GM19025 (cell line): ENCODE data around the gene SNAPC4.
A peak's percentile ranks its signal among the peaks of the same experiment; 100 is the strongest.
"Not testable (repeated sequence)": the region's sequence is repeated elsewhere in the genome, so short reads cannot be mapped to it uniquely, and the experiment has no call there.

ENCODE experiments used
- ATAC-seq: cut with Tn5 transposase; IDR thresholded peaks from one replicate; pipeline ENCODE4 v1.9.1; 2021; ENCODE audit warnings: mild to moderate bottlenecking, low read depth, moderate library complexity; ENCODE audit not compliant: unreplicated experiment

Gene SNAPC4

DNA sequence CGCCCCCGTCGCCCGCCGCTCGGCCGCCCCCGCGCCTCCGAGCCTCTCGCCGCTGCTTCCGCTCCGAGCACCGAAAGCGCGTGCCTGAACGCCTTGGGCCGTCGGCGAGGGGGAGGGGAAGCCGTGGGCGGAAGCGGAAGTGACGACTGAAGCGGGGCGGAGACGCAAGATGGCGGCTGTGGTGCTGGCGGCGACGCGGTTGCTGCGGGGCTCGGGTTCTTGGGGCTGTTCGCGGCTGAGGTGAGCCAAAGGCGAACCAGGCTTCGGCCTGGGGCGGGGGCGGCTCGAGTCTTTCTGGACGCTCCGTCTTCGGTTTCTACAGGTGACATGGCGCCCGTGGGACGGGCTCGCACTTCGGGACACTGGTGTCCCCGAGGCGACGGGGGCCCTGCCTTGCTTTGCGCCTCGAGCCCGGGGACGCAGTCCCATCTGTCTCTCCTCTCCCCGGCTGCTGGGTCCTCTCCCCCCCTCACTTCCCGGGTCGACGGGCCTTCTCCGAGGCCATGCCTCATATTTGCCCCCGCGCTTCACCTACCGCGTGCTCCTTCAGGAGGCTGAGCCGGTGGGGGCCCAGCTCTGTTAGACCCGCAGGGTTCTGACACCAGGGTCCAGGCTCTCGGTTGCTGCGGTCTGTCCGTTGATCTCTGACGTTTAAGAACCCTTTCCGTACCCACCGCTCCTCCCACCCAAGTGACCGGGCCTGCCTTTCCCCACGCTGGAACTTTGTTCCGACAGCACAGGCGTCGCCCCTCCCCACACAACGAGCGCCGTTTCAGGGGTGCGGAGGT lies 10.7 kb upstream of the SNAPC4 start, which contains the start of the genes ENTR1 and PMPCA:
TSS of gene ENTR1 (minus strand) at position 115 of the 788 bp plus-strand sequence. CDS start 217 bp downstream, outside the sequence.
TSS of gene PMPCA (plus strand) at position 159 of the 788 bp plus-strand sequence. CDS start at position 170, 11 bp downstream.
- ATAC-seq = peak; percentile 78

DNA sequence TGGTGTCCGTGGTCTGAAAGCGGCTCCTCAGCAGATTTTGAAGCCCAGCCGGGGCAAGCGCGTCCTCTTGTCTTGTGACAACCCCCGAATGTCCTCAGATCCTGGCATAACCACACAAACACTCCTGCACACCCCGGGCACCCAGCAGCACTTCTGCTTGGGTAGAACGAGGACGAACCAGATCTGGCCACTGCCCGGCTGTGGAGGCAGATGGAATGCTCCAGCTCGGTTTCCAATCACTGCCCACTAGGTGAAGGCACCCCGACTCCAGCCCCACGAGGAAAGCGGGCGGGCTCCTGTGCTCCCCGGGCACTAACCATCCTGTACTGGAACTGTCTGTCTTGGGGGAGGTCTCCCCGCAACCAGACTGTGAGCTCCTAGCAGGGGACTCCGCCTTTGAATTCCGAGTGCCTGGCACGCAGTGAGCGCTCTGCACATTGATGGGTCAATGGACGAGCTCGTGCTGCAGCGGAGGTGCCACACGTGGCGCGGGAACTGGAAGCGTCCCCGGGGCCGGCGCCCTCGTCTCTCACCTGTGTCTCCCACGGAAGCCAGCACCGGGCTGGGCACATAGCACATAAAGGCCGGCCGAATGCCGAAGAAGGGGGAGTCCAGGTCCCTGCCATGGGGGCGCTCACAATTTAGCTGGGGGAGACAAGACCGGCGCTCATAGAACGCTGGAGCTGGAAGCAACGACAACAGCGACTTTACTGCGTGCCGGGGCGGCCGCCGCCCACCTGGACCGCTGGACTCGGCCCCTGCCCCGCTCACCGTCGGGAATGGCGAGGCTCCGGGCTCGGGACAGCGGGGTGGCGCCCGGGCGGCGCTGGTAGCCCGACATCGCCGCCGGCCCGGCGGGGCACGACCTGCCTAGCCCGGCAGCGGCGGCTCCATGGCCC lies 9.8 kb upstream of the SNAPC4 start:
- peak; percentile 9 for ATAC-seq

DNA sequence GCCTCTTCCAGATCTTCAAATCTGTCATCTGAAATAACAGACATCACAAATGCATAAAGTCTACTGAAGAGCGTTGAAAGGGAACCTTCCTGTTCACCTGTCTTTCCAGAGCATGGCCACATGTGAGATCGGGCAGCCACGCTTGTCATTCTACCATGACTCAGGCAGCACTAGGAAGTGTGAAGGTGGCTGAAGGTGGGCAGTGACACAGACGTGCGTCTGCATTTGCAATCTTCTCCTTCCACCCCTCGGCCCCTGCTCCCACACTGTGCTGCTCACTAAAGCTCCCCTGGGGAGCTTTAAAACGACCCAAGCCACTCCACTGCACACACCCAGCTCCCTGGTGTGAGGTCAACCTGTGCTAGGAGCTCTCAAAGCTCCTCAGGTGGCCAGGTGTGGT lies 7.9 kb upstream of the SNAPC4 start:
- no peak for ATAC-seq

GRCh38 chr9:136407061-136407460 lies 7.1 kb upstream of the SNAPC4 start:
- ATAC-seq = not testable (repeated sequence)

DNA sequence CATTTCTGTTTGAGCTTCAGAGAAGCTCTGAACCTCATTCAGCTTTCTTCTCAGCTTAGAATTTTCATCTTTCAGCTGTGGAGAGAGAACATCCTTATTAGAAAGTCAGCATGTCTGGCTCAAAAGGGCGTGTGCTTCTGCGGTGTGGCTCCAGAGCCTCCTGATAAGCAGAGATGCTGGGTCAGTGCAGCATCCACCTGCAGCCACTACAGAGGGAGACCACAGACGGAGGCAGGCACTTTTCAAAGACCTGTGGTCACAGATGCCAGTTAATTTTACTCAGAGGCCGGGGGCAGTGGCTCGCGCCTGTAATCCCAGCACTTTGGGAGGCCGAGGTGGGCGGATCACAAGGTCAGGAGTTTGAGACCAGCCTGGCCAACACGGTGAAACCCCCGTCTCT lies 5.9 kb upstream of the SNAPC4 start:
- not testable (repeated sequence) for ATAC-seq

- ATAC-seq = no peak
Observed at GRCh38 chr9:136405481-136405880, 5.5 kb upstream of the SNAPC4 start.

DNA sequence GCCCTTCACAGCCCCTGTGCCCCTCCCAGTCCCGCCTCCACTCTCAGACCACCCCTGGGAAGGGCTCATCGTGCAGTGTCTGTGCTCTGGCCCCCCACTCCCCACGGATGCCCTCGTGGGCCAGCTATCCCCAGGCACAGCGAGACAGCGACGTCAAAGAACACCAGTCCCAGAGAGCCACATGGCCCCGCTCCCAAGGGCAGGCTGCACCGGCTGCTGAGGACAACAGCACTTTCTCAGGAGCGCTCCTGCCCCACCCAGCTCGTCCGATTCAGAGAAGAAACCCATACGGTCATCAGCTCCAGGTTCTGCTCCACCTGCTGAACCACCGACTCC lies 4.8 kb upstream of the SNAPC4 start:
- no peak for ATAC-seq

DNA sequence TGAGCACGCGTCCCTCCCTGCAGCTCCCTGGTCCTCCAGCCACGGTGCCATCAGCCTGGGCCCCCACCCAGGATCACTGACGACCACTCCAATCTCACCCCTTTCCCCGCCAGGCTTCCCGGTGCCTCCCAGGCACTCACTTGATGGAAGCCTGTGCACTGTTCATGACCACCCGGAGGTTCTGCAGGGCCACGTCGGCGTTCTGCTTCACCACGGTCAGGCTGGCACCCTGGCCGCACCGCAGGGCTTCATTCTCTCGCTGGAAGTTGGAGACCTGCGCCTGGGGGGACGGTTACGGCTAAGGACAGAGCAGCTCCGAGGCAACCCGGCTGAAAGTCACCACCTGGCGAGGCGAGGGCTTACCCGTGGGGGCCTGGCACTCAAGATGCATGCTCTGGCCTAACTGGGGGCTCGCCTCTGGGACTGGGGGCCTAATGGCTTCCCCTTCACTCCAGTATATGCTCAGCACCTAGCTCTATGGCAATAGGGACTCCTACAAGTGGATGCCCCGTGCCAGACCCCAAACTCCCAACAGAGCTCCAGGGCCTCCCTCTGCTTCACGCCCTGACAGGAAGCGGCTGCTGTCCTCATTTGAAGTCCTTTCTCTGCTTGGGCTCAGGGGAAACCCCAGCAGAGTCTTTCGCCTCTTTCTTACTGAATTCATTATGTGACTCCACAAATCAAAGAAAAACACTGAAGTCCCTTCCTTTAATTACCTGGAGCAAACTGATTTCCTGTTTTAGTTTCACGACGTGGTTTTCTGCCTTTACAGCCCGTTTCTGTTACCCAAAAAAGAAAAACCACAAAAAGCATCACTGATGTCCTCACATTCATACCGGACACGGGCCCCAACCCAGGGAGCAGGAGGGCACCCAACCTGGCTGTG lies 4.2 kb upstream of the SNAPC4 start:
- no peak for ATAC-seq

- ATAC-seq = no peak
Observed at GRCh38 chr9:136403538-136403914, 3.6 kb upstream of the SNAPC4 start.

GRCh38 chr9:136402067-136402466 lies 2.1 kb upstream of the SNAPC4 start:
- no peak for ATAC-seq

- ATAC-seq = no peak
Observed at GRCh38 chr9:136401173-136401922, 1.4 kb upstream of the SNAPC4 start.

DNA sequence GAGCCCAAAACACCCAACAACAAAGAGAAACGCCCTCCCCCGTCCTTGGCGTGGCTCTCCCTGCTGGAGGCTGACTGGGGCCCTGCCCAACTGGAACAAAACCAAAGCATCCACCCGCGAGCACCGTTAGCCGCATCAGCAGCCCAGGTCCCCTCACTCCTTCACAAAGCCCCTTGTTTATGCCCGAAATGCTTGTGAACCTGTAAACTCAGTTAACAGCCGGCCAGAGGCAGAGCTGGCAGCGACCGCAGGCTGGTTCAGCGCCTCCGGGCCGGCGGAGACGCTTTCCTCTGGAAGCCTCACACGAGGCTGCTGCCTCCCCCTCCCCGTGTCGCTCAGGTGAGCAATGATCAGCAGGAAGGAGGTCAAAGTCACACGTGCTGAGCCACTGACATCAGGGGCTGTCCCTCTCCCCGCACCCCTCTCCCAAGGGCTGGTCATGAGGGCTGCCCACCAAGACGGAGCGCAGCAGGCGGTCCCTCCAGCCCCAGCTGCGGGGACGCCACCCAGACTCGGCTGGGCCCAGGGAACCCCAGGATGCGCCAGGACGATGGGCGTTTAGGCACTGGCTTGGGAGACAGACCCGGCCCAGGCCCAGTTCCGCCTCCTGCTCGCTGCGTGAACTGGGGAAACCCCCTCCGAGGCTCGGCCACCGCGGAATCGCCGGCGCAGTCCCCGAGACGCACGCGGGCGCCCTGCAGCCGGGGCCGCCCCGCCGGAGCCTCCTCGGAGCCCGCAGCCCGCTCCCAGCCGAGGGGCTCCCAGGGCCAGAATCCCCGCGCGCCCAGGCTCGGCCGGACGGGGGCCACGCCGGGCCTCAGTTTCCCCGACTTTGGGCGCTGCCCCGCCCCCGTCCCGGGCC lies 563 bp downstream of the SNAPC4 start:
- ATAC-seq = no peak

DNA sequence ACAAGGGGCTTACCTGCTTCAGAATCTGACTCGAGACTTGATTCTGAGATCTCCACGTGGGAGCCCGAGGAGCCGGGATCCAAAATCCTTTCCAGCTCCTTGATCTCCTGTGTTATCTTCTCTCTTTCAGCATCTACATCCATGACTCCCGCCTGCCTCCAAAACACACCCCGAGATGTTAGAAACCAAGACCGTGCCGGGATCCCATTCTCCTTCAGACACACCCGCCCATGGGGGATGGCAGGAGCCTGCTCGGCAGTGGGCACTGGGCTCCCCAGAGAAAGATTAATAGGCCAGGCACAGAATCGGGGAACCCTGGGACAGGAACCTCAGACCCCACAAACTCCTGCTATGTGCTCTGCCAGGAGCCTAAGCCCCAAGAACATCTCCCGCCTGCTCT lies 1.7 kb downstream of the SNAPC4 start:
- no peak for ATAC-seq

DNA sequence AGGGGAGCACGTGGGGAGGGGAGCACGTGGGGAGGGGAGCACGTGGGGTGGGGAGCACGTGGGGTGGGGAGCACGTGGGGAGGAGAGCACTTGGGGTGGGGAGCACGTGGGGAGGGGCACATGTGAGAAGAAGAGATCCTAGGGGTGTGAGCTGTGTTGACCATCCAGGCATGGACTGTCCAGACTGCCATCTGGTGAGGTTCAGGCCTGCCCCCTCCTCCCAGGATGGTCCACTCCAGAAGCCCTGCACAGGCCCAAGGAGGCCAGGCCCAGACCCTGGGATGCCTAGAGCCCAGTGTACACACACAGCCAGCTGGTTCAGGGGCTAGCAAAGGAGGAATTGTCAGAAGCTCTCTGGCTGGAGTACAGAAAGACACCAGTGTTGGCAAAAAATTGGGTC lies 2.3 kb downstream of the SNAPC4 start:
- no peak for ATAC-seq

GRCh38 chr9:136396219-136396515 lies 3.8 kb downstream of the SNAPC4 start:
- no peak for ATAC-seq

DNA sequence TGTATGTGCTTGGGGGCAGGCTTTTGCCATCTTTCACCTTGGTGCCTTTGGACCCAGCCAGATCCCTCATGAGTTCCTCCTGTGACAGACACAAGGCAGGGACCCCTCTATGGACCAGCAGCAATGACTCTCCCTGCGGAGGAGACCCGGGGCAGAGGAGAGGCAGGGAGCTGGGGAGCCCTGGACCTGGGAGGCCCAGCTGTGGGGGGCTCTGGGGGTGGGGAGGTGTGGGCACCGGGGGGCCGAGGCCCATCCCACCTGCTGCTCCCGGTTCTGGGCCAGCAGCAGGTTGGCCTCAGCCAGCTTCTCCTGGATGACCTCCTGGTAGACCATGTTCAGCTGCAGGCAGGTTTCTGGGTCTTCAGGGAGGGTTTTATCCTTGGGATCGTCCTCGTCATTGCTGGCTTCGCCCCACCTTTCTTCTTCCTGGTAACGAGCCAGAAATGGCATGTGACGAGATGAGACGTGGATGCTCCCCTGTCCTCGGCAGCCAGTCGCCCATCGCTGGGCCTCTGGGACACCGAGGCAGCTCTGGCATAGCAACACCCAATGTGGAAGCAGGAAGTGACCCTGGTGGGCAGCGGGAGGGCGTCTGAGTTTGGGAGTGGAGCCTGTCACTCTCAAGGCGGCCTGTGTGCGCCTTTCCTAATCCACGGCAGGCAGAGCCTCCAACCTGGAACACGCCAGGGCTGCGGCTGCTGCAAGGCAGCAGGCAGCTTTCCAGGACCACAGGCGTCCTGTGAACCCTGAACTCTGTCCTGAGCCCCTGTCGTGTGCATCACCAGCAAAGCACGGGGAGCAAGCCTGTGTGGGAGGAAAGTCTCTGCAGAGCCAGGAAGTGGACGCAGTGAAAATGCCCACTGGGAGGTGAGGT lies 4.4 kb downstream of the SNAPC4 start:
- no peak for ATAC-seq

GRCh38 chr9:136395020-136395340 lies 5.0 kb downstream of the SNAPC4 start:
- no peak for ATAC-seq

GRCh38 chr9:136394312-136395019 lies 5.5 kb downstream of the SNAPC4 start:
- no peak for ATAC-seq
